ENCODE measurements around the gene TMEM53. TPM values are rescaled to one million over a fixed set of nuclear protein-coding genes. Genes with fewer than 3 reads are reported as not detected.

TMEM53 gene
- total RNA-seq, 1 donor from 2014 or later, result 13.9 TPM

GRCh38 chr1:44648529-44649250 lies 25.6 kb downstream of the TMEM53 start:
- no peaks in the 10 kb centered on the region for H3K9me3 ChIP-seq
- intact Hi-C loops (cut with DNase I), result no loop called here
- peaks cover 82% of the 10 kb centered on the region for H3K36me3 ChIP-seq
- DNase-seq (no peak), ATAC-seq (no peak)
- H3K27ac ChIP-seq, result no peak overlapping the region
- no peak overlapping the region for H3K4me3 ChIP-seq
- H3K4me1 ChIP-seq, result no peaks in the 10 kb centered on the region
- H3K27me3 ChIP-seq, result no peaks in the 10 kb centered on the region
- no peak for TF ChIP-seq CTCF (IDR thresholded peaks at IDR 0.05)

GRCh38 chr1:44647896-44648295 lies 26.4 kb downstream of the TMEM53 start:
- intact Hi-C loops (cut with DNase I), result no loop called here
- no peak overlapping the region for H3K4me3 ChIP-seq
- ATAC-seq (no peak), DNase-seq (no peak)
- H3K9me3 ChIP-seq, result no peaks in the 10 kb centered on the region
- no peak for TF ChIP-seq CTCF (IDR thresholded peaks at IDR 0.05)
- peaks cover 87% of the 10 kb centered on the region for H3K36me3 ChIP-seq
- no peaks in the 10 kb centered on the region for H3K27me3 ChIP-seq
- no peak overlapping the region for H3K27ac ChIP-seq
- no peaks in the 10 kb centered on the region for H3K4me1 ChIP-seq

GRCh38 chr1:44646261-44647110 lies 27.8 kb downstream of the TMEM53 start:
- ATAC-seq (no peak), DNase-seq (no peak)
- Histone ChIP-seq H3K4me1 (no peaks in the 10 kb centered on the region), H3K4me3 (no peak overlapping the region), H3K36me3 (peaks cover 96% of the 10 kb centered on the region), H3K27ac (peak overlapping the region; percentile 11), H3K9me3 (no peaks in the 10 kb centered on the region), H3K27me3 (no peaks in the 10 kb centered on the region)
- intact Hi-C loops (cut with DNase I), result no loop called here
- no peak for TF ChIP-seq CTCF (IDR thresholded peaks at IDR 0.05)

- no peaks in the 10 kb centered on the region for H3K4me1 ChIP-seq
- peaks cover 97% of the 10 kb centered on the region for H3K36me3 ChIP-seq
- no peak overlapping the region for H3K4me3 ChIP-seq
- intact Hi-C loops (cut with DNase I), result no loop called here
- DNase-seq, result no peak
- TF ChIP-seq CTCF (IDR thresholded peaks at IDR 0.05), result no peak
- peak overlapping the region; percentile 11 for H3K27ac ChIP-seq
- H3K27me3 ChIP-seq, result no peaks in the 10 kb centered on the region
- no peaks in the 10 kb centered on the region for H3K9me3 ChIP-seq
- peak; percentile 29 for ATAC-seq
Observed at GRCh38 chr1:44645476-44646244, 28.6 kb downstream of the TMEM53 start.

GRCh38 chr1:44644806-44645205 lies 29.5 kb downstream of the TMEM53 start:
- Histone ChIP-seq H3K4me3 (no peak overlapping the region), H3K27me3 (no peaks in the 10 kb centered on the region), H3K9me3 (no peaks in the 10 kb centered on the region), H3K4me1 (no peaks in the 10 kb centered on the region), H3K27ac (no peak overlapping the region), H3K36me3 (peaks cover 97% of the 10 kb centered on the region)
- DNase-seq (no peak), ATAC-seq (no peak)
- TF ChIP-seq CTCF (IDR thresholded peaks at IDR 0.05), result no peak
- intact Hi-C loops (cut with DNase I), result no loop called here

Measured in upper lobe of right lung (tissue), 1 donor.